SK-N-MC (cell line): ENCODE data around the gene PTX3.
A peak's percentile ranks its signal among the peaks of the same experiment; 100 is the strongest.

Experiments used
- DNase-seq: peaks from one replicate; pipeline ENCODE4 v3.0.0-alpha.2; 2011; ENCODE audit warnings: low read depth, low spot score
- H3K27ac ChIP-seq: fragments of 200-600 bp; sonication (generic); 2 replicates; pipeline ENCODE4 v1.5.1; 2016; ENCODE audit warnings: mixed run types
- H3K36me3 ChIP-seq: fragments of 200-600 bp; sonication (generic); 2 replicates; pipeline ENCODE4 v1.6.1; 2017; ENCODE audit warnings: antibody characterized with exemption, low read length, mixed read lengths; ENCODE audit not compliant: insufficient read depth
- H3K4me3 ChIP-seq: fragments of 200-600 bp; sonication (generic); 2 replicates; pipeline ENCODE4 v1.5.1; 2016
- H3K9ac ChIP-seq: fragments of 200-600 bp; sonication (generic); 2 replicates; pipeline ENCODE4 v1.8.0; 2017; ENCODE audit warnings: mixed run types, mixed read lengths; ENCODE audit not compliant: insufficient read length
- H3K9me3 ChIP-seq: fragments of 200-600 bp; sonication (generic); 2 replicates; pipeline ENCODE4 v1.6.1; 2017; ENCODE audit warnings: low read depth, mild to moderate bottlenecking, antibody characterized with exemption, low read length, moderate library complexity, mixed read lengths
- EZH2 ChIP-seq: fragments of 200-600 bp; sonication (generic); IDR thresholded peaks from one replicate; pipeline ENCODE4 v1.6.1; 2017; ENCODE audit warnings: antibody characterized with exemption
- FOXP2 ChIP-seq: optimal IDR thresholded peaks from 2 replicates; pipeline ENCODE3; 2011; ENCODE audit warnings: mild to moderate bottlenecking, moderate library complexity; ENCODE audit not compliant: insufficient read depth; ENCODE audit errors: extremely low read length, control extremely low read depth
- POLR2AphosphoS5 ChIP-seq: IDR thresholded peaks from 2 replicates; pipeline ENCODE4 v1.6.1; 2012; ENCODE audit warnings: mild to moderate bottlenecking, low read depth, low read length, borderline replicate concordance

PTX3 gene

GRCh38 chr3:157416347-157417087, 20.1 kb upstream of the PTX3 start:
- H3K36me3 ChIP-seq = no peaks in the 10 kb centered on the region
- H3K27ac ChIP-seq = no peak overlapping the region
- no peak overlapping the region for H3K9ac ChIP-seq
- TF ChIP-seq EZH2 = no peak
- TF ChIP-seq FOXP2 = no peak
- TF ChIP-seq POLR2AphosphoS5 = no peak
- H3K4me3 ChIP-seq = no peak overlapping the region
- no peaks in the 10 kb centered on the region for H3K9me3 ChIP-seq
- no peak for DNase-seq

GRCh38 chr3:157417247-157417646, 19.4 kb upstream of the PTX3 start:
- no peak overlapping the region for H3K9ac ChIP-seq
- H3K27ac ChIP-seq = no peak overlapping the region
- no peaks in the 10 kb centered on the region for H3K9me3 ChIP-seq
- H3K4me3 ChIP-seq = no peak overlapping the region
- no peak for DNase-seq
- no peaks in the 10 kb centered on the region for H3K36me3 ChIP-seq
- TF ChIP-seq FOXP2 (no peak), EZH2 (no peak), POLR2AphosphoS5 (no peak)

- Histone ChIP-seq H3K27ac (no peak overlapping the region), H3K4me3 (no peak overlapping the region), H3K9ac (no peak overlapping the region), H3K36me3 (no peaks in the 10 kb centered on the region), H3K9me3 (no peaks in the 10 kb centered on the region)
- TF ChIP-seq FOXP2 (no peak), EZH2 (no peak), POLR2AphosphoS5 (no peak)
- no peak for DNase-seq
These were observed 18.5 kb upstream of the PTX3 start for GRCh38 chr3:157418104-157418503.

- no peak for TF ChIP-seq POLR2AphosphoS5
- no peak for TF ChIP-seq FOXP2
- no peak for TF ChIP-seq EZH2
- H3K36me3 ChIP-seq = no peaks in the 10 kb centered on the region
- no peak overlapping the region for H3K27ac ChIP-seq
- H3K9me3 ChIP-seq = no peaks in the 10 kb centered on the region
- H3K9ac ChIP-seq = no peak overlapping the region
- no peak for DNase-seq
- no peak overlapping the region for H3K4me3 ChIP-seq
These were observed 16.0 kb upstream of the PTX3 start for GRCh38 chr3:157420606-157421130.

GRCh38 chr3:157423337-157423736, 13.3 kb upstream of the PTX3 start:
- no peak for TF ChIP-seq FOXP2
- TF ChIP-seq EZH2 = no peak
- no peak for TF ChIP-seq POLR2AphosphoS5
- Histone ChIP-seq H3K27ac (no peak overlapping the region), H3K9ac (no peak overlapping the region), H3K4me3 (no peak overlapping the region), H3K36me3 (no peaks in the 10 kb centered on the region), H3K9me3 (no peaks in the 10 kb centered on the region)
- DNase-seq = no peak

- H3K27ac ChIP-seq = no peak overlapping the region
- H3K36me3 ChIP-seq = no peaks in the 10 kb centered on the region
- H3K9ac ChIP-seq = no peak overlapping the region
- TF ChIP-seq FOXP2 = no peak
- TF ChIP-seq EZH2 = no peak
- no peak for TF ChIP-seq POLR2AphosphoS5
- no peak for DNase-seq
- H3K4me3 ChIP-seq = no peak overlapping the region
- no peaks in the 10 kb centered on the region for H3K9me3 ChIP-seq
These were observed 8.7 kb upstream of the PTX3 start for GRCh38 chr3:157427901-157428300.

- Histone ChIP-seq H3K36me3 (no peaks in the 10 kb centered on the region), H3K4me3 (no peak overlapping the region), H3K27ac (no peak overlapping the region), H3K9ac (no peak overlapping the region), H3K9me3 (no peaks in the 10 kb centered on the region)
- TF ChIP-seq POLR2AphosphoS5 (peak; percentile 25; the same call in 1 of the 2 replicates), FOXP2 (no peak), EZH2 (no peak)
- DNase-seq = peak; percentile 60
These were observed 7.8 kb upstream of the PTX3 start for GRCh38 chr3:157428853-157429252.

GRCh38 chr3:157429708-157430107, 6.9 kb upstream of the PTX3 start:
- DNase-seq = no peak
- H3K27ac ChIP-seq = no peak overlapping the region

GRCh38 chr3:157438194-157438730, 1.6 kb downstream of the PTX3 start:
- Histone ChIP-seq H3K27ac (no peak overlapping the region), H3K4me3 (peak overlapping the region; percentile 77), H3K9ac (no peak overlapping the region)

More at GRCh38 chr3:157429708-157430107, 6.9 kb upstream of the PTX3 start:
- no peak overlapping the region for H3K9ac ChIP-seq
- H3K36me3 ChIP-seq = no peaks in the 10 kb centered on the region
- H3K9me3 ChIP-seq = no peaks in the 10 kb centered on the region
- TF ChIP-seq EZH2 (no peak), POLR2AphosphoS5 (no peak), FOXP2 (no peak)
- H3K4me3 ChIP-seq = no peak overlapping the region

More at GRCh38 chr3:157438194-157438730, 1.6 kb downstream of the PTX3 start:
- Histone ChIP-seq H3K9me3 (no peaks in the 10 kb centered on the region), H3K36me3 (no peaks in the 10 kb centered on the region)
- TF ChIP-seq FOXP2 = no peak
- no peak for TF ChIP-seq EZH2
- TF ChIP-seq POLR2AphosphoS5 = no peak
- no peak for DNase-seq
